ENCODE measurements around the gene LEMD2. TPM values are rescaled to one million over a fixed set of nuclear protein-coding genes. Genes with fewer than 3 reads are reported as not detected.
A peak's percentile ranks its signal among the peaks of the same experiment; 100 is the strongest.

LEMD2 gene
- total and polyA plus RNA-seq, 2 of the 4 experiments (the other 2 are of a cell fraction), result 26.5 to 43.6 TPM

DNA sequence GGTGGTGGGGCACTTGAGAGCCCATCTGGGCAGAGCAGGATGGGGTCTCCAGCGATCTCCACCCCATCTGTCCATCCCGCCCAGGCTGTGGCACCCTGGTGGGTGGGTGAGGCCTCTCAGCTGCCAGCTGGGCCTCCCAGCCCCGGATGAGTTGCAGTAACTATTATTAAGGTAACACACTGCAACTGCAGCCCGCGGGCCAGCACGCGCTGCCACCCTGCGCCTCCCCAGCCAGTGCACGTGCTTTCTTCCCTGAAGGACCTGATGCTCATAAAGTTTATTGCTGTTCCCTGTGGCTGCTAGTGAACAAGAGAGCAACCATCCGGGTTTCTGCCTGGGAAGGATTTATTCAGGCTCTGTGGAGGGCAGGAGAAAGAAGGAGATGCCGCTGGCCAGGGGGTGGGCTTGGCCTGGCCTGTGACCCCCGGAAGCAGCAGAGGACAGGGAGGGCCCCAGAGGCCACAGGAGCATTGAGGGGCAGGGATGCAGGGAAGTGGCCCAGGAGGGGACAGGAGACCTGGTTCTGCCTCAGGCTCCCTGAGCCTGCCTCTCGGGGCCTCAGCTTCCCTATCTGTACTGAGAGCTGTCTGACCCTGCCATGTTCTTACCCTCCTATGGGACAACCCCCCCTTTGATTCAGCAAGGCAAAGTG is 43.9 kb downstream of the LEMD2 start:
- H3K9me1 ChIP-seq (ENCODE audit: insufficient read depth, low read length), result peaks cover 10% of the 10 kb centered on the region
- WGBS, 2 experiments (ENCODE audit: extremely low coverage in 2 of 2, insufficient read length in 1 of 2), result 100% methylated on average over 1 of the region's 13 CpGs; no CpG with 5 or more reads in 1 of the 2 experiments

More for the DNA sequence above, 43.9 kb downstream of the LEMD2 start:
- ChIA-PET POLR2A (ENCODE audit: unreplicated experiment) (no interaction called here), CTCF (interaction anchor here (0.9 to 5.0 kb wide), 6 partner anchors 16 to 410 kb away, joined by 3 to 29 read pairs (median 7); no protein-coding TSS in a partner anchor)
- Histone ChIP-seq H2AFZ (replicated peaks; ENCODE audit: low read length, poor library complexity) (peak overlapping the region; percentile 64), H3K4me2 (ENCODE audit: low read depth, low read length) (no peak overlapping the region), H2AK9ac (replicated peaks; ENCODE audit: low read depth, low read length, poor library complexity) (peak overlapping the region; percentile 16), H2BK5ac (ENCODE audit: low read depth, low read length, poor library complexity, severe bottlenecking) (peak overlapping the region; percentile 18), H3K4ac (ENCODE audit: low read depth, low read length) (peak overlapping the region; percentile 78), H3K27ac (ENCODE audit: insufficient read depth, low read length) (peak overlapping the region; percentile 10; the same call in 1 of the 2 replicates), H3K27me3 (ENCODE audit: control insufficient read depth, insufficient read depth, low read length) (peaks cover 6% of the 10 kb centered on the region; the same call in 1 of the 2 replicates), H3K23ac (ENCODE audit: low read depth, low read length) (no peak overlapping the region), H4K91ac (ENCODE audit: insufficient read depth, low read depth, low read length) (peak overlapping the region; percentile 50), H3K4me3 (ENCODE audit: insufficient read depth, low read depth, low read length) (no peak overlapping the region), H3K79me1 (ENCODE audit: low read depth in 1 of 2, low read length in 2 of 2) (no peaks in the 10 kb centered on the region; a peak in 1 of 4 replicates), H3K36me3 (ENCODE audit: control insufficient read depth, insufficient read depth, low read length) (no peaks in the 10 kb centered on the region), H3K9me3 (ENCODE audit: control insufficient read depth, insufficient read depth, low read length) (no peaks in the 10 kb centered on the region), H3K56ac (ENCODE audit: extremely low read depth, insufficient read depth, low read length) (no peak overlapping the region), H2AK5ac (ENCODE audit: low read depth, low read length) (peak overlapping the region; percentile 57; the same call in 1 of the 2 replicates), H3K9ac (ENCODE audit: low read depth, low read length) (peak overlapping the region; percentile 39; the same call in 1 of the 2 replicates), H4K5ac (ENCODE audit: low read depth, low read length) (peak overlapping the region; percentile 42), H4K20me1 (ENCODE audit: insufficient read depth, low read length) (no peaks in the 10 kb centered on the region; the same call in 1 of the 2 replicates), H2BK15ac (ENCODE audit: low read depth, low read length) (0 out of 3 replicates have a peak overlapping the region, but pooled peaks have one; percentile 25), H3K14ac (replicated peaks; ENCODE audit: low read depth, low read length) (0 out of 2 replicates have a peak overlapping the region, but pooled peaks have one; percentile 94), H4K8ac (ENCODE audit: low read depth in 2 of 2, low read length in 2 of 2) (peak overlapping the region; percentile 1 to 96; a peak in 2 of 4 replicates), H3K4me1 (ENCODE audit: control insufficient read depth, insufficient read depth, low read length) (peaks cover 22% of the 10 kb centered on the region), H2BK20ac (ENCODE audit: low read depth, low read length) (peak overlapping the region; percentile 20; the same call in 1 of the 2 replicates), H3K18ac (ENCODE audit: low read depth, low read length) (peak overlapping the region; percentile 30; the same call in 1 of the 2 replicates), H2BK120ac (ENCODE audit: low read depth, low read length) (peak overlapping the region; percentile 96)
- BruUV-seq (replicated peaks), result no TSS peak
- intact Hi-C loops (cut with micrococcal nuclease) (loop anchor here (1.0 to 2.0 kb wide), 4 partner anchors 17 to 409 kb away; no protein-coding TSS in a partner anchor), dilution Hi-C loops (cut with HindIII; ENCODE audit: low sequenced_read_pairs, unreplicated experiment) (no loop called here), in situ Hi-C loops (cut with MboI; ENCODE audit: low sequenced_read_pairs) (no loop called here)
- ATAC-seq (ENCODE audit: low read depth) (no peak), DNase-seq (no peak)
- TF ChIP-seq RFX5 (IDR thresholded peaks at IDR 0.05; ENCODE audit: low read depth, low read length), result no peak
- TF ChIP-seq, protein P1, sequence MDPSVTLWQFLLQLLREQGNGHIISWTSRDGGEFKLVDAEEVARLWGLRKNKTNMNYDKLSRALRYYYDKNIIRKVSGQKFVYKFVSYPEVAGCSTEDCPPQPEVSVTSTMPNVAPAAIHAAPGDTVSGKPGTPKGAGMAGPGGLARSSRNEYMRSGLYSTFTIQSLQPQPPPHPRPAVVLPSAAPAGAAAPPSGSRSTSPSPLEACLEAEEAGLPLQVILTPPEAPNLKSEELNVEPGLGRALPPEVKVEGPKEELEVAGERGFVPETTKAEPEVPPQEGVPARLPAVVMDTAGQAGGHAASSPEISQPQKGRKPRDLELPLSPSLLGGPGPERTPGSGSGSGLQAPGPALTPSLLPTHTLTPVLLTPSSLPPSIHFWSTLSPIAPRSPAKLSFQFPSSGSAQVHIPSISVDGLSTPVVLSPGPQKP (IDR thresholded peaks at IDR 0.05; ENCODE audit: borderline replicate concordance, low read depth, low read length), result no peak
- no peak for TF ChIP-seq MAFK (IDR thresholded peaks at IDR 0.05; ENCODE audit: low read depth, low read length)
- TF ChIP-seq, protein P2, sequence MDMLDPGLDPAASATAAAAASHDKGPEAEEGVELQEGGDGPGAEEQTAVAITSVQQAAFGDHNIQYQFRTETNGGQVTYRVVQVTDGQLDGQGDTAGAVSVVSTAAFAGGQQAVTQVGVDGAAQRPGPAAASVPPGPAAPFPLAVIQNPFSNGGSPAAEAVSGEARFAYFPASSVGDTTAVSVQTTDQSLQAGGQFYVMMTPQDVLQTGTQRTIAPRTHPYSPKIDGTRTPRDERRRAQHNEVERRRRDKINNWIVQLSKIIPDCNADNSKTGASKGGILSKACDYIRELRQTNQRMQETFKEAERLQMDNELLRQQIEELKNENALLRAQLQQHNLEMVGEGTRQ (IDR thresholded peaks at IDR 0.05; ENCODE audit: low read depth, low read length), result no peak
- no peak for TF ChIP-seq NFE2L2 (IDR thresholded peaks at IDR 0.05; ENCODE audit: low read depth, low read length)
- TF ChIP-seq RAD21 (IDR thresholded peaks at IDR 0.05; ENCODE audit: low read length), result no peak
- no peak for TF ChIP-seq SMC3 (IDR thresholded peaks at IDR 0.05; ENCODE audit: low read depth, low read length)
- TF ChIP-seq BHLHE40 (IDR thresholded peaks at IDR 0.05; ENCODE audit: low read depth, low read length), result no peak
- TF ChIP-seq POLR2A (IDR thresholded peaks at IDR 0.05; ENCODE audit: low read depth, low read length), result no peak
- no peak for TF ChIP-seq MXI1 (IDR thresholded peaks at IDR 0.05; ENCODE audit: borderline replicate concordance, low read depth, low read length)
- no peak for TF ChIP-seq MAZ (IDR thresholded peaks at IDR 0.05; ENCODE audit: borderline replicate concordance, low read depth, low read length)
- no peak for TF ChIP-seq RCOR1 (IDR thresholded peaks at IDR 0.05; ENCODE audit: insufficient replicate concordance, low read length)
- TF ChIP-seq, protein P3, sequence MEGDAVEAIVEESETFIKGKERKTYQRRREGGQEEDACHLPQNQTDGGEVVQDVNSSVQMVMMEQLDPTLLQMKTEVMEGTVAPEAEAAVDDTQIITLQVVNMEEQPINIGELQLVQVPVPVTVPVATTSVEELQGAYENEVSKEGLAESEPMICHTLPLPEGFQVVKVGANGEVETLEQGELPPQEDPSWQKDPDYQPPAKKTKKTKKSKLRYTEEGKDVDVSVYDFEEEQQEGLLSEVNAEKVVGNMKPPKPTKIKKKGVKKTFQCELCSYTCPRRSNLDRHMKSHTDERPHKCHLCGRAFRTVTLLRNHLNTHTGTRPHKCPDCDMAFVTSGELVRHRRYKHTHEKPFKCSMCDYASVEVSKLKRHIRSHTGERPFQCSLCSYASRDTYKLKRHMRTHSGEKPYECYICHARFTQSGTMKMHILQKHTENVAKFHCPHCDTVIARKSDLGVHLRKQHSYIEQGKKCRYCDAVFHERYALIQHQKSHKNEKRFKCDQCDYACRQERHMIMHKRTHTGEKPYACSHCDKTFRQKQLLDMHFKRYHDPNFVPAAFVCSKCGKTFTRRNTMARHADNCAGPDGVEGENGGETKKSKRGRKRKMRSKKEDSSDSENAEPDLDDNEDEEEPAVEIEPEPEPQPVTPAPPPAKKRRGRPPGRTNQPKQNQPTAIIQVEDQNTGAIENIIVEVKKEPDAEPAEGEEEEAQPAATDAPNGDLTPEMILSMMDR (conservative IDR thresholded peaks at IDR 0.05; ENCODE audit: low read depth, low read length), result no peak
- no peak for TF ChIP-seq CEBPB (IDR thresholded peaks at IDR 0.05; ENCODE audit: low read depth, low read length)
